ENCODE measurements around the gene TSFM. TPM values are rescaled to one million over a fixed set of nuclear protein-coding genes. Genes with fewer than 3 reads are reported as not detected.

The TSFM gene
- polyA plus RNA-seq, 1 experiment: 15.1 TPM

GRCh38 chr12:57832966-57833365 is 50.4 kb downstream of the TSFM start:
- no peak for TF ChIP-seq CTCF (IDR thresholded peaks at IDR 0.05; ENCODE audit: insufficient read depth, low read depth, low read length)
- ChIA-PET CTCF (interaction anchor here (1.1 to 10.2 kb wide), 11 partner anchors 11 to 71 kb away, joined by 3 to 92 read pairs (median 6); partner anchors contain the start of gene TSFM), POLR2A (interaction anchor here (0.6 to 1.7 kb wide), 5 partner anchors 11 to 108 kb away, joined by 3 to 4 read pairs (median 3); partner anchors contain the start of genes ATP23 and CTDSP2)
- Histone ChIP-seq H3K27me3 (ENCODE audit: control insufficient read depth, insufficient read depth, low read length) (no peaks in the 10 kb centered on the region), H3K36me3 (ENCODE audit: control insufficient read depth, insufficient read depth, low read length) (peaks cover 5% of the 10 kb centered on the region), H3K4me3 (ENCODE audit: low read depth, low read length) (no peak overlapping the region)
- no peak for DNase-seq (ENCODE audit: low read depth)

- H3K27me3 ChIP-seq (ENCODE audit: control insufficient read depth, insufficient read depth, low read length): no peaks in the 10 kb centered on the region
- H3K4me3 ChIP-seq (ENCODE audit: low read depth, low read length): no peak overlapping the region
- no peak for TF ChIP-seq CTCF (IDR thresholded peaks at IDR 0.05; ENCODE audit: insufficient read depth, low read depth, low read length)
- ChIA-PET POLR2A (interaction anchor here (1.7 kb wide), 1 partner anchor 62 kb away, joined by 4 read pairs; no protein-coding TSS in a partner anchor), CTCF (interaction anchor here (0.7 to 10.2 kb wide), 7 partner anchors 10 to 212 kb away, joined by 3 to 92 read pairs (median 13); no protein-coding TSS in a partner anchor)
- no peak for DNase-seq (ENCODE audit: low read depth)
- peaks cover 5% of the 10 kb centered on the region for H3K36me3 ChIP-seq (ENCODE audit: control insufficient read depth, insufficient read depth, low read length)
These were observed 51.1 kb downstream of the TSFM start for GRCh38 chr12:57833672-57834071.

GRCh38 chr12:57834086-57834876 is 51.7 kb downstream of the TSFM start:
- POLR2A ChIA-PET: interaction anchor here (0.5 kb wide), 1 partner anchor 30 kb away, joined by 4 read pairs; no protein-coding TSS in a partner anchor
- DNase-seq (ENCODE audit: low read depth): no peak
- H3K4me3 ChIP-seq (ENCODE audit: low read depth, low read length): no peak overlapping the region
- no peaks in the 10 kb centered on the region for H3K27me3 ChIP-seq (ENCODE audit: control insufficient read depth, insufficient read depth, low read length)
- peaks cover 6% of the 10 kb centered on the region for H3K36me3 ChIP-seq (ENCODE audit: control insufficient read depth, insufficient read depth, low read length)
- no peak for TF ChIP-seq CTCF (IDR thresholded peaks at IDR 0.05; ENCODE audit: insufficient read depth, low read depth, low read length)
- CTCF ChIA-PET: interaction anchor here (0.7 to 10.2 kb wide), 8 partner anchors 9 to 213 kb away, joined by 3 to 92 read pairs (median 11); no protein-coding TSS in a partner anchor

- Histone ChIP-seq H3K27me3 (ENCODE audit: control insufficient read depth, insufficient read depth, low read length) (no peaks in the 10 kb centered on the region), H3K4me3 (ENCODE audit: low read depth, low read length) (peak overlapping the region; percentile 12; the same call in 1 of the 2 replicates), H3K36me3 (ENCODE audit: control insufficient read depth, insufficient read depth, low read length) (peaks cover 6% of the 10 kb centered on the region)
- DNase-seq (ENCODE audit: low read depth): no peak
- ChIA-PET CTCF (interaction anchor here (1.0 to 10.2 kb wide), 10 partner anchors 9 to 69 kb away, joined by 3 to 92 read pairs (median 5); partner anchors contain the start of gene TSFM), POLR2A (interaction anchor here (0.7 kb wide), 1 partner anchor 60 kb away, joined by 3 read pairs; no protein-coding TSS in a partner anchor)
- TF ChIP-seq CTCF (IDR thresholded peaks at IDR 0.05; ENCODE audit: insufficient read depth, low read depth, low read length): no peak
These were observed 53.0 kb downstream of the TSFM start for GRCh38 chr12:57835366-57836288.

Measured in BJ (cell line).